Stimulated activated CD4-positive, alpha-beta T cell treated with anti-CD3 and anti-CD28 coated beads, TNF-alpha, amount 100 ng/mL, for 48 hours (primary cell): ENCODE measurements around the gene STEAP1B.

ENCODE experiments used
- DNase-seq, 3 donors: peaks; one replicate each; pipeline ENCODE4 v3.0.0-alpha.2; 2020; ENCODE audit warnings: low read depth in 3 of 3

The STEAP1B gene

DNA sequence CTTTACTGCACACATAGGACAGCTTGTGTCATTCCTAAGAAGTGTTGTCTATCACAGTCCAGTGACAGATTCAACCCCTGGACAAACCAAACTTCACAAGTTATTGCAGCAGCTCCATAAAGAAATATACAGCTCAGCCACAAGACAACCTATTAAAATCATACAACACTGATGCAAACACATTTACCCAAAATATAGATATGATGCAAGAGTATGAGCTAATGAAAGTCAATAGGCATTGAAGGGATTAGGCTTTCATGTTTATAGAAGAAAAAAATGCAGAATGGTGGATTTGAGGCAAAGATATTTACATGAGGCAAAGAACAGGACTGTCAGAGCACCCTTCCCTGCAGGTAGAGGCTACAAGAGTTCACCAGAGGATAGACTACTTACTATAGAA lies 128.1 kb downstream of the STEAP1B start:
- DNase-seq = no peak
